ENCODE data around the gene MXD4.

- TF ChIP-seq CTCF (conservative IDR thresholded peaks at IDR 0.05 in 1 of 2, IDR thresholded peaks at IDR 0.05 in 1 of 2; ENCODE audit: extremely low read depth in 1 of 2, insufficient read depth in 1 of 2, low read depth in 1 of 2, low read length in 2 of 2) = no peak
- no peak for TF ChIP-seq EZH2 (IDR thresholded peaks at IDR 0.05; ENCODE audit: borderline replicate concordance, low read length)
Observed at GRCh38 chr4:2259036-2259540, 2.8 kb downstream of the MXD4 start.
